HepG2 (cell line): ENCODE data around the gene SNRPD2. TPM values are rescaled to one million over a fixed set of nuclear protein-coding genes. Genes with fewer than 3 reads are reported as not detected.

ENCODE experiments used
- CEBPB ChIP-seq: IDR thresholded peaks from 2 replicates; pipeline ENCODE4 v1.6.1; 2011; ENCODE audit warnings: low read depth, low read length, improper control_type of control experiment, borderline replicate concordance
- ERF ChIP-seq: IDR thresholded peaks from 2 replicates; pipeline ENCODE4 v1.6.1; 2018; ENCODE audit warnings: missing biosample characterization, missing genetic modification reagents
- KAT7 ChIP-seq: IDR thresholded peaks from 2 replicates; pipeline ENCODE4 v1.6.1; 2018; ENCODE audit warnings: borderline replicate concordance, missing compliant biosample characterization
- KMT2B ChIP-seq: IDR thresholded peaks from 2 replicates; pipeline ENCODE4 v1.6.1; 2016; ENCODE audit warnings: missing genetic modification reagents, missing compliant biosample characterization
- MBD4 ChIP-seq: IDR thresholded peaks from 2 replicates; pipeline ENCODE4 v1.6.1; 2012; ENCODE audit warnings: low read length, inconsistent platforms, borderline replicate concordance
- MBNL3 ChIP-seq: fragments of 250-450 bp; sonication (Bioruptor Pico); conservative IDR thresholded peaks from 2 replicates; pipeline ENCODE4 v1.8.0; 2022; ENCODE audit warnings: mild to moderate bottlenecking, inconsistent platforms
- NCOA5 ChIP-seq: sonication (generic); formaldehyde crosslinking; IDR thresholded peaks from 2 replicates; pipeline ENCODE4 v1.4.0; 2020; ENCODE audit warnings: missing genetic modification reagents
- RORA ChIP-seq: sonication (generic); formaldehyde crosslinking; IDR thresholded peaks from 2 replicates; pipeline ENCODE4 v1.5.0; 2020; ENCODE audit warnings: mild to moderate bottlenecking, missing genetic modification reagents, moderate library complexity
- ZKSCAN8 ChIP-seq: IDR thresholded peaks from 2 replicates; pipeline ENCODE4 v1.6.1; 2016; ENCODE audit warnings: borderline replicate concordance, missing genetic modification reagents, missing compliant biosample characterization
- ZNF317 ChIP-seq: sonication (generic); formaldehyde crosslinking; IDR thresholded peaks from 2 replicates; pipeline ENCODE4 v1.5.0; 2020; ENCODE audit warnings: mild to moderate bottlenecking, missing genetic modification reagents
- ZNF710 ChIP-seq: sonication (generic); formaldehyde crosslinking; IDR thresholded peaks from 2 replicates; pipeline ENCODE4 v1.5.0; 2020; ENCODE audit warnings: mild to moderate bottlenecking, missing genetic modification reagents, borderline replicate concordance
- polyA plus RNA-seq, 8 experiments: library from polyadenylated mRNA; depleted of rRNA in 3 of 8; stranded (reverse) in 7 of 8; unstranded in 1 of 8; fragments of >200 nt; fragmentation: Illumina TruSeq in 4 of 8; extraction: Trizol in 4 of 8; gene quantifications; 2 replicates each; pipeline versions ENCODE4 v1.2.1 to v1.2.3, GENCODE V29; 2011 to 2016; ENCODE audit warnings: low read depth in 4 of 8, missing spikeins in 1 of 8, mixed read lengths in 1 of 8; ENCODE audit not compliant: insufficient read depth in 1 of 8
- total RNA-seq, 5 experiments: library from RNA; depleted of rRNA; stranded (reverse); fragments of >200 nt; fragmentation: Illumina TruSeq; extraction: Trizol; gene quantifications; 2 replicates each; pipeline ENCODE4 v1.2.3, GENCODE V29; 2016; ENCODE audit warnings: low read depth in 1 of 5
- TF ChIP-seq, protein P1 (sequence below): sonication (generic); formaldehyde crosslinking; IDR thresholded peaks from 2 replicates; pipeline ENCODE4 v1.5.0; 2020; ENCODE audit warnings: mild to moderate bottlenecking, missing genetic modification reagents, borderline replicate concordance
- TF ChIP-seq, protein P2 (sequence below): sonication (generic); formaldehyde crosslinking; IDR thresholded peaks from 2 replicates; pipeline ENCODE4 v1.4.0; 2020; ENCODE audit warnings: missing genetic modification reagents
- TF ChIP-seq, protein P3 (sequence below): sonication (generic); formaldehyde crosslinking; IDR thresholded peaks from 2 replicates; pipeline ENCODE4 v1.4.0; 2020; ENCODE audit warnings: missing genetic modification reagents, borderline replicate concordance

The SNRPD2 gene
- total and polyA plus RNA-seq, 2 of the 13 experiments (the other 11 are each of a cell fraction or from before 2014, with no cell fraction given), result 299 to 485 TPM

DNA sequence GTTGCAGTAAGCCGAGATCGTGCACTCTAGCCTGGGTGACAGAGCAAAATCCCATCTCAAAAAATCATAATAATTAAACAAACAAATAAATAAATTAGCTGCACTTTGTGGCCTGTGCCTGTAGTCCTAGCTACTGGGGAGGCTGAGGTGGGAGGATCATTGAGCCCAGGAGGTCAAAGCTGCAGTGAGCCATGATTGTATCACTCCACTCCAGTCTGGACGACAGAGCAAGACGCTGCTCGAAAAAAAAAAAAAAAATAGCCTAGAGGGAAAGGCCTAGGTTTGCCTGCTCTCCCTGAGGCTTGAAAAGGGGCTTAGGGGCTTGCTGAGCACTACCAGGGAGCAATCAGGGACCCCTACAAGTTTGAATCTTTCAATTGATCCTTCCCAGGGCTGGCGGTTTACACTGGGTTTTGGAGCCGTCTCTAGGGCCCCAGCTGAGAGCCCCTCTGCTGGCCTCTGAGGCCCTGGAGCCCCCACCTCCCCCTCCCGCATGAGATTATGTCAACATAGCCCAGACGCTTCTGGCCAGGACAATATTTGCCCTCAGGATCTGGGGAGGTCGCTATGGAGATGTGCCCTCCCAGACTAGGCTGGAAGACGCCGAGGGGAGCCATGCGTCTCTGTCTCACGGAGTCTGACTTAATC, 34.1 kb downstream of the SNRPD2 start (continued):
- TF ChIP-seq, protein P1, sequence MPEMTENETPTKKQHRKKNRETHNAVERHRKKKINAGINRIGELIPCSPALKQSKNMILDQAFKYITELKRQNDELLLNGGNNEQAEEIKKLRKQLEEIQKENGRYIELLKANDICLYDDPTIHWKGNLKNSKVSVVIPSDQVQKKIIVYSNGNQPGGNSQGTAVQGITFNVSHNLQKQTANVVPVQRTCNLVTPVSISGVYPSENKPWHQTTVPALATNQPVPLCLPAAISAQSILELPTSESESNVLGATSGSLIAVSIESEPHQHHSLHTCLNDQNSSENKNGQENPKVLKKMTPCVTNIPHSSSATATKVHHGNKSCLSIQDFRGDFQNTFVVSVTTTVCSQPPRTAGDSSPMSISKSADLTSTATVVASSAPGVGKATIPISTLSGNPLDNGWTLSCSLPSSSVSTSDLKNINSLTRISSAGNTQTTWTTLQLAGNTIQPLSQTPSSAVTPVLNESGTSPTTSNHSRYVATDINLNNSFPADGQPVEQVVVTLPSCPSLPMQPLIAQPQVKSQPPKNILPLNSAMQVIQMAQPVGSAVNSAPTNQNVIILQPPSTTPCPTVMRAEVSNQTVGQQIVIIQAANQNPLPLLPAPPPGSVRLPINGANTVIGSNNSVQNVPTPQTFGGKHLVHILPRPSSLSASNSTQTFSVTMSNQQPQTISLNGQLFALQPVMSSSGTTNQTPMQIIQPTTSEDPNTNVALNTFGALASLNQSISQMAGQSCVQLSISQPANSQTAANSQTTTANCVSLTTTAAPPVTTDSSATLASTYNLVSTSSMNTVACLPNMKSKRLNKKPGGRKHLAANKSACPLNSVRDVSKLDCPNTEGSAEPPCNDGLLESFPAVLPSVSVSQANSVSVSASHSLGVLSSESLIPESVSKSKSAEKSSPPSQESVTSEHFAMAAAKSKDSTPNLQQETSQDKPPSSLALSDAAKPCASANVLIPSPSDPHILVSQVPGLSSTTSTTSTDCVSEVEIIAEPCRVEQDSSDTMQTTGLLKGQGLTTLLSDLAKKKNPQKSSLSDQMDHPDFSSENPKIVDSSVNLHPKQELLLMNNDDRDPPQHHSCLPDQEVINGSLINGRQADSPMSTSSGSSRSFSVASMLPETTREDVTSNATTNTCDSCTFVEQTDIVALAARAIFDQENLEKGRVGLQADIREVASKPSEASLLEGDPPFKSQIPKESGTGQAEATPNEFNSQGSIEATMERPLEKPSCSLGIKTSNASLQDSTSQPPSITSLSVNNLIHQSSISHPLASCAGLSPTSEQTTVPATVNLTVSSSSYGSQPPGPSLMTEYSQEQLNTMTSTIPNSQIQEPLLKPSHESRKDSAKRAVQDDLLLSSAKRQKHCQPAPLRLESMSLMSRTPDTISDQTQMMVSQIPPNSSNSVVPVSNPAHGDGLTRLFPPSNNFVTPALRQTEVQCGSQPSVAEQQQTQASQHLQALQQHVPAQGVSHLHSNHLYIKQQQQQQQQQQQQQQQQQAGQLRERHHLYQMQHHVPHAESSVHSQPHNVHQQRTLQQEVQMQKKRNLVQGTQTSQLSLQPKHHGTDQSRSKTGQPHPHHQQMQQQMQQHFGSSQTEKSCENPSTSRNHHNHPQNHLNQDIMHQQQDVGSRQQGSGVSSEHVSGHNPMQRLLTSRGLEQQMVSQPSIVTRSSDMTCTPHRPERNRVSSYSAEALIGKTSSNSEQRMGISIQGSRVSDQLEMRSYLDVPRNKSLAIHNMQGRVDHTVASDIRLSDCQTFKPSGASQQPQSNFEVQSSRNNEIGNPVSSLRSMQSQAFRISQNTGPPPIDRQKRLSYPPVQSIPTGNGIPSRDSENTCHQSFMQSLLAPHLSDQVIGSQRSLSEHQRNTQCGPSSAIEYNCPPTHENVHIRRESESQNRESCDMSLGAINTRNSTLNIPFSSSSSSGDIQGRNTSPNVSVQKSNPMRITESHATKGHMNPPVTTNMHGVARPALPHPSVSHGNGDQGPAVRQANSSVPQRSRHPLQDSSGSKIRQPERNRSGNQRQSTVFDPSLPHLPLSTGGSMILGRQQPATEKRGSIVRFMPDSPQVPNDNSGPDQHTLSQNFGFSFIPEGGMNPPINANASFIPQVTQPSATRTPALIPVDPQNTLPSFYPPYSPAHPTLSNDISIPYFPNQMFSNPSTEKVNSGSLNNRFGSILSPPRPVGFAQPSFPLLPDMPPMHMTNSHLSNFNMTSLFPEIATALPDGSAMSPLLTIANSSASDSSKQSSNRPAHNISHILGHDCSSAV (CRISPR knock-in tag), result no peak
- TF ChIP-seq KMT2B (no peak), RORA (CRISPR knock-in tag) (no peak), ZNF710 (no peak), KAT7 (no peak), ZKSCAN8 (CRISPR knock-in tag) (no peak; the same call in 1 of the 2 replicates), MBNL3 (CRISPR knock-in tag) (no peak), ZNF317 (no peak), ERF (0 out of 2 replicates have a peak, but pooled peaks have one; percentile 22), MBD4 (no peak), CEBPB (no peak), NCOA5 (CRISPR knock-in tag) (no peak)
- TF ChIP-seq, protein P2, sequence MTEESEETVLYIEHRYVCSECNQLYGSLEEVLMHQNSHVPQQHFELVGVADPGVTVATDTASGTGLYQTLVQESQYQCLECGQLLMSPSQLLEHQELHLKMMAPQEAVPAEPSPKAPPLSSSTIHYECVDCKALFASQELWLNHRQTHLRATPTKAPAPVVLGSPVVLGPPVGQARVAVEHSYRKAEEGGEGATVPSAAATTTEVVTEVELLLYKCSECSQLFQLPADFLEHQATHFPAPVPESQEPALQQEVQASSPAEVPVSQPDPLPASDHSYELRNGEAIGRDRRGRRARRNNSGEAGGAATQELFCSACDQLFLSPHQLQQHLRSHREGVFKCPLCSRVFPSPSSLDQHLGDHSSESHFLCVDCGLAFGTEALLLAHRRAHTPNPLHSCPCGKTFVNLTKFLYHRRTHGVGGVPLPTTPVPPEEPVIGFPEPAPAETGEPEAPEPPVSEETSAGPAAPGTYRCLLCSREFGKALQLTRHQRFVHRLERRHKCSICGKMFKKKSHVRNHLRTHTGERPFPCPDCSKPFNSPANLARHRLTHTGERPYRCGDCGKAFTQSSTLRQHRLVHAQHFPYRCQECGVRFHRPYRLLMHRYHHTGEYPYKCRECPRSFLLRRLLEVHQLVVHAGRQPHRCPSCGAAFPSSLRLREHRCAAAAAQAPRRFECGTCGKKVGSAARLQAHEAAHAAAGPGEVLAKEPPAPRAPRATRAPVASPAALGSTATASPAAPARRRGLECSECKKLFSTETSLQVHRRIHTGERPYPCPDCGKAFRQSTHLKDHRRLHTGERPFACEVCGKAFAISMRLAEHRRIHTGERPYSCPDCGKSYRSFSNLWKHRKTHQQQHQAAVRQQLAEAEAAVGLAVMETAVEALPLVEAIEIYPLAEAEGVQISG (CRISPR knock-in tag), result 0 out of 2 replicates have a peak, but pooled peaks have one; percentile 15
- TF ChIP-seq, protein P3, sequence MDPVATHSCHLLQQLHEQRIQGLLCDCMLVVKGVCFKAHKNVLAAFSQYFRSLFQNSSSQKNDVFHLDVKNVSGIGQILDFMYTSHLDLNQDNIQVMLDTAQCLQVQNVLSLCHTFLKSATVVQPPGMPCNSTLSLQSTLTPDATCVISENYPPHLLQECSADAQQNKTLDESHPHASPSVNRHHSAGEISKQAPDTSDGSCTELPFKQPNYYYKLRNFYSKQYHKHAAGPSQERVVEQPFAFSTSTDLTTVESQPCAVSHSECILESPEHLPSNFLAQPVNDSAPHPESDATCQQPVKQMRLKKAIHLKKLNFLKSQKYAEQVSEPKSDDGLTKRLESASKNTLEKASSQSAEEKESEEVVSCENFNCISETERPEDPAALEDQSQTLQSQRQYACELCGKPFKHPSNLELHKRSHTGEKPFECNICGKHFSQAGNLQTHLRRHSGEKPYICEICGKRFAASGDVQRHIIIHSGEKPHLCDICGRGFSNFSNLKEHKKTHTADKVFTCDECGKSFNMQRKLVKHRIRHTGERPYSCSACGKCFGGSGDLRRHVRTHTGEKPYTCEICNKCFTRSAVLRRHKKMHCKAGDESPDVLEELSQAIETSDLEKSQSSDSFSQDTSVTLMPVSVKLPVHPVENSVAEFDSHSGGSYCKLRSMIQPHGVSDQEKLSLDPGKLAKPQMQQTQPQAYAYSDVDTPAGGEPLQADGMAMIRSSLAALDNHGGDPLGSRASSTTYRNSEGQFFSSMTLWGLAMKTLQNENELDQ, result no peak
